GM15510 (cell line): ENCODE data around the gene ARHGEF38.

Source experiments
- POLR2A ChIP-seq: IDR thresholded peaks from 3 replicates; pipeline ENCODE4 v1.6.1; 2011; ENCODE audit warnings: borderline replicate concordance; ENCODE audit not compliant: insufficient read length; ENCODE audit errors: extremely low read depth

Gene ARHGEF38

DNA sequence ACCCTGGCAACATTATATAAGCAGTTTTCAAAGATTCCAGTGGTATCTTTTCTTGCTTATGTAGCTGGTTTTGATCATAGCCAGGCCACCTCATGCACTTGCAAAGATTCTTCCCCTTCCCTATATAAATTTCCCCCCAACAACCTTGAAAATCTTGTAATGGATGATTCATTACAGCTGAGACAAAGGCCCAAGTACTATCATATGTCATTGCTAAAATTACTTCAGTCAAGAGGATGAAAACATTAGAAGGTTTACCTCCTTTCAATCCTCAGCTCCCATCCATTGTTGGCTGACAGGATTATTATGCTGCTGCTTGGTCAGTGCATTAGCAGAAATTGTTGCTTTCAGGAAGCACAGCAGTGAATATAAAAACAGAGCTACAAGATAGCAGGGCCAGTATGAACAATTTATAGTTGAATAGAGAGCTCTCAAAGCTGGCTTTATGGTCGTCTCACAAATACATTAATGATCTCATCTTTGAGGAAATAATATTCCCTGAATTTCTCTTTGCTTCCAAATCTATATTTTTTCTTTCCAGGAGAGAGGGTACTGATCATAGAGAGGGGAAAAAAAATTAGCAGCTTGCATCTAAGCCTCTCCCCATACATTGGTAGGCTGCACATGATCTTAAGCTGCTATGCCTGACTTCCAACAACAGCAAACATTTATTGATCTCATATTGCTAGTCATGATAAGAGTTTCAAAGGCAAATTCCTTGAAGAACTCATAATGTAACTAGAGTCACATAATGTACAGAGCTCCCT is 7.7 kb upstream of the ARHGEF38 start:
- no peak for TF ChIP-seq POLR2A

- no peak for TF ChIP-seq POLR2A
Observed at GRCh38 chr4:105546086-105546485, 6.3 kb upstream of the ARHGEF38 start.

GRCh38 chr4:105547769-105548168 is 4.7 kb upstream of the ARHGEF38 start:
- TF ChIP-seq POLR2A = no peak

DNA sequence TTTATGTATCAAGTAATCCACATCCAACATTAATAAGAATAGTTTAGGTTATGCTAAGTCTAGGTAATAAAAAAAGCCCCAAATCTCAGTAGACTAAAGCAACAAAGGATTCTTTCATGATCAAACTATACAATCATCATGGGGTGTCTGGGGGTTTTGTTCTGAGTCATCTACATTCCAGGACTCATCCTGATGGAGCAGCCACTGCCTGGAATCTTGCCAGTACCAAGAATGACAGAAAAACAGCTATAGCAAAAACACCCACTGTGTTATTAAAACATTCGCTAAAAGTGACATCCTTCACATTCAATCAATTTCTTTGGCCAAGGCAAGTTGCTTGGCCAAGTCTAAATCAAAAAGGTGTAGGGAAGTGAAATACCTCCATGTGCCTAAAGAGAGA is 3.9 kb upstream of the ARHGEF38 start:
- TF ChIP-seq POLR2A = no peak

GRCh38 chr4:105550641-105551040 is 1.8 kb upstream of the ARHGEF38 start:
- TF ChIP-seq POLR2A = no peak

DNA sequence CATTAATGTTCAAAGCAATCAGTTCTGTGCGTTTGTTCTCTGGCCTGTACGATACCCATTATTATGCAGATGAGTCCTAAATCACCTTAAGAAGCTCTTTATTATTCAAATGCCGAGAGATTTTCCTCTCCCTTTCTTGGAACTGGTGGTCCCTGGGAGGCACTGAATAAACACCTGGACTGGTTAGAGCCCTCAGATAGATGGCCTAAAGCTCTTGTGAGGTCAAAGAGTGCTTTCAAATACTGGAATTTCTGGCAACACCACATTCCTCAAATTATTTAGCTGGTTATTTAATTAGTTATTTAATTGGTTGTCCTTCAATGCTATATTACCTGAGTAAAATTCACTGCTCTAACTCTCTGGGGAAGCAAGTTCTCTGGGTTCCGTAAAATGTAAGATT is 3.0 kb downstream of the ARHGEF38 start:
- TF ChIP-seq POLR2A = no peak

- TF ChIP-seq POLR2A = no peak
Observed at GRCh38 chr4:105556206-105556605, 3.8 kb downstream of the ARHGEF38 start.

DNA sequence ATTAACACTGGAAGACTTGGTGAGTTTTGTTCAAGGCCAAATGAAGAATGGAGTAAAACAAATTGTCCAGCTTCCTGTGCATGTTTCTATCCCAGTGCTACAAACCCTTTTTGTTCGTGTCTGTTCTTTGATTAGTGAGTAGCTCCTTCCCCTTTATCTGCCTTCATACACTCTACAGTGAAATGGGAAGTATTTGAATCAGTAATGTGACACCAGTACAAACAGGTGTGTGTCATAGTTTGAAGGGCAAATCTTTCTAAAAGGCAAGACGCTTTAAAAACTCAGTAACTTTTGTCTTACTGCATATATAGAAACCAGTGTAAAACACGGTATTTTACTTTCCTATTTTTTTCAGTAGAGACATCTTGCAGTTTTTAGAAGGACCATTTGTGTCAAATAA is 5.9 kb downstream of the ARHGEF38 start:
- TF ChIP-seq POLR2A = no peak

- no peak for TF ChIP-seq POLR2A
Observed at GRCh38 chr4:105560421-105560848, 8.0 kb downstream of the ARHGEF38 start.

GRCh38 chr4:105563352-105563751 is 10.9 kb downstream of the ARHGEF38 start:
- TF ChIP-seq POLR2A = no peak

GRCh38 chr4:105568584-105568983 is 16.2 kb downstream of the ARHGEF38 start:
- TF ChIP-seq POLR2A = no peak

DNA sequence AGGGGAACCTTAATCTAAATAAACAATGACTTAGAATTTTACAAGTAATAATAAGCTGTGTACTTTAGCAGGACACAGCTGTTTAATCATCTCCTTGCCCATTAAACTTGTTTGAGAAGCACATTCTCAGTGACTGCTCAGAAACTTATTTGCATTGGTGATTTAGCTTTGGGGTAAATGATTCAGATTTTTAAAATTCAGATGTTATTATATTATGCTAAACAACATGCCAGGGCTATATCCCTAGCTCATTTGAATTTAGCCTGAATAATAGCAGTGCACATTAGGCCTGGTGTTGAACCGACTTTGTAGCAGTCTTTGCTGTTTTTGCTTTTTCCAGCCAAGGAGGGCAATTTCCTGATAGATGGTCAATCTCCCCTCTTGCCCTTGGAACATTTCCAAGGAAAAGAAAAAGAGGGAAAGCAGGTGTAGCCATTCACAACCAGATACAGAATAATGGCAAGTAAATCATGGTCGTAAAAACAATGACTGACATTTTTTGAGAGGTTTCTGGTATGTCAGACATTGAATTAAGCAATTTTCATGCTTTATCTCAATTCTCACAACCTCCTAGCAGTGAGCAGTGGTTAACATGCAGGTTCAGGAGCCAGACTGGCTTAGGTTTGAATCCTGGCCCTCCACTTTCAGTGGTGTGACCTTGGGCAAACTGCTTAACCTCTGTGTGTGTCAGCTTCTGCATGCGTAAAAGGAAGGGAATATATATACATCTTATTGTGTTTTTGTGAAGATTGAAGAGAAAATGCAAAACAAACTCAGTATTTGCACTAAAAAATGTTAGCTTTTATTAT is 16.8 kb downstream of the ARHGEF38 start:
- no peak for TF ChIP-seq POLR2A

DNA sequence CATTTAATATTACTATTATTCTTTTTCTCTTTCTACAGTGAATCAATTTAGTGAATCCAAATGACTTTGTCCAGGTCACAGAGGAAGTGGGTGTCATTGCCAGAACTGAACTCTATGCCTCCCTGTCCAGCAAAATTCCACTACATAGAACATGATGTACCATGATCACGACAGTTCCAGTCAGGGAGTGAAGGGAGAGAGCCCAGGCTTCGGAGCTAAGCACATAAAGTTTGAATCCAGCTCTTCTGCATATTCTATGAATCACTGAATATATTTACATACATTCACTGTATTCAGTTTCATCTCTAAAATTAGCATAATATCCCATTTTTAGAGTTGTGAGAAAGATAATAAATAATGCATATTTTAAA is 17.4 kb downstream of the ARHGEF38 start:
- TF ChIP-seq POLR2A = no peak

DNA sequence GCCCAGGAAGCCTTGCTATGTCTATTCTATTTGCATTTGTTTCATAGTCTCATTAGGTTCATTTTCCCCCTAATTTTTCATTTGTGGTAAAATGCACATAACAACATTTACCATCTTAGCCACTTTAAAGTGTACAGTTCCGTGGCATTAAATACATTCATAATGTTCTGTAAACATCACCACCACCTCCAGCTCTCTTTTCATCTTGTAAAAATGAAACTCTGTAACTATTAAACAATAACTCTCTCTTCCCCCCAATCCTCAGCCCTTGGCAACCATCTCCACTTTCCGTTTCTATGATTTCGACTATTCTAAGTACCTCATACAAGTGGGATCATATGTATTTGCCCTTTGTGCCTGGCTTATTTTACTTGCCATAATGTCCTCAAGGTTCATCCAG is 19.9 kb downstream of the ARHGEF38 start:
- no peak for TF ChIP-seq POLR2A

DNA sequence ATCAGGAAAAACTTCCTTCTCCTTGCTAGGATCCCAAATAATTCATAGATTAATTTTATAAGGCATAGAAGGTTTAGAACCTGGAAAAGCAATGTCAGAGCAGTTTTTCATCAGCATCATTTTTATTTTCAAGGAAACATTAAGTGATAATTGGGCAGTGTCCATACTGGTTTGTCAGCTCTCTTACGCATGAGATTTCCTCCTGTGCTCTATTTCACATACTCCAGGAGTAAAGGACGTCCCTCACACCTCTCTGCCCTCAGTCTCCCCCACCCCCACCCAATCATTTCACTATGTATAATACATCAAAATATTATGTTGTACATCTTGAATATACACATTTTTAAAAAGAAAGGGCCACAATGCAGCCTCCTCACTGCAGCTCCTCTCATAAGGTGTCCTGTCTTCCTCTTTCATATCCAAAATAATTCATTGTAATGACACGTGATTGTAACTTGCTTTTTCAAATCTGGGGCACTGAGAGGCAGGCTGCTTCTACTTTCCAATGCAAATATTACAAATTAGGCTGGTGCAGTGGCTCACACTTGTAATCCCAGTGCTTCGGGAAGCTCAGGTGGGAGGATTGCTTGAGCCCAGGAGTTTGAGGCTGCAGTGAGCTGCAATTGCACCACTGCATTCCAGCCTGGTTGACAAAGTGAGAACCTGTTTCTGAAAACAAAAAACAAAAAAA is 34.4 kb downstream of the ARHGEF38 start:
- TF ChIP-seq POLR2A = no peak
